Thyroid gland (tissue), 4 donors: ENCODE measurements around the gene ACE2.

Experiments used
- POLR2A ChIP-seq, 2 donors: fragments of 450-650 bp; IDR thresholded peaks; one replicate each; pipeline ENCODE4 v1.6.1; 2017; ENCODE audit warnings: antibody characterized with exemption in 2 of 2, mild to moderate bottlenecking in 2 of 2, moderate library complexity in 1 of 2
- TF ChIP-seq, protein P1 (sequence below), 6 experiments: fragments of 200-600 bp in 3 of 6; fragments of 450-650 bp in 3 of 6; sonication (generic) in 3 of 6; IDR thresholded peaks; one replicate each; pipeline ENCODE4 v1.5.1; 2016 to 2019; ENCODE audit warnings: antibody characterized with exemption in 6 of 6, mild to moderate bottlenecking in 2 of 6, inconsistent platforms in 1 of 6, moderate library complexity in 1 of 6

DNA sequence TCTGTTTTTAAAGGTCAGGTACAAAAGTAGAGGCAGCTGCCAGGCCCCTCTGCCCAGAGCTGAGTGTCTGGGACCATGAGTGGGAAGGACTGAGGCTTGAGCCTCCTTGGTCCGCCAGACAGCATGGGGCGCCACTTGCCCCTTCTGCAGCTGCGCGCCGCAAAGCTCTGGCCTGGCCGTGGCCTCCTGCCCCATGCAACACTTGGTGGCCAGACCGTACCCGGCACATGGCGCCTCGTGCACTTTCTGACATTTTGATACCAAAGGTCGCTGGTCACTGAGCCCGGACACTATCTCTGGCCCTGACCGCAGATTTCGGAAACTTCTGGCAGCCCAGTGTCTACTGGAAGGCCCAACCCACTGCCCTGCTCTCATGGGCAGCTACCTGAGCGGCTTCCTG lies 45.3 kb upstream of the ACE2 start:
- TF ChIP-seq POLR2A (IDR thresholded peaks at IDR 0.05), result no peak
- TF ChIP-seq, protein P1, sequence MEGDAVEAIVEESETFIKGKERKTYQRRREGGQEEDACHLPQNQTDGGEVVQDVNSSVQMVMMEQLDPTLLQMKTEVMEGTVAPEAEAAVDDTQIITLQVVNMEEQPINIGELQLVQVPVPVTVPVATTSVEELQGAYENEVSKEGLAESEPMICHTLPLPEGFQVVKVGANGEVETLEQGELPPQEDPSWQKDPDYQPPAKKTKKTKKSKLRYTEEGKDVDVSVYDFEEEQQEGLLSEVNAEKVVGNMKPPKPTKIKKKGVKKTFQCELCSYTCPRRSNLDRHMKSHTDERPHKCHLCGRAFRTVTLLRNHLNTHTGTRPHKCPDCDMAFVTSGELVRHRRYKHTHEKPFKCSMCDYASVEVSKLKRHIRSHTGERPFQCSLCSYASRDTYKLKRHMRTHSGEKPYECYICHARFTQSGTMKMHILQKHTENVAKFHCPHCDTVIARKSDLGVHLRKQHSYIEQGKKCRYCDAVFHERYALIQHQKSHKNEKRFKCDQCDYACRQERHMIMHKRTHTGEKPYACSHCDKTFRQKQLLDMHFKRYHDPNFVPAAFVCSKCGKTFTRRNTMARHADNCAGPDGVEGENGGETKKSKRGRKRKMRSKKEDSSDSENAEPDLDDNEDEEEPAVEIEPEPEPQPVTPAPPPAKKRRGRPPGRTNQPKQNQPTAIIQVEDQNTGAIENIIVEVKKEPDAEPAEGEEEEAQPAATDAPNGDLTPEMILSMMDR (IDR thresholded peaks at IDR 0.05), result no peak
